ENCODE measurements around the gene IGF2. TPM values are rescaled to one million over a fixed set of nuclear protein-coding genes. Genes with fewer than 3 reads are reported as not detected.

Gene IGF2
- polyA plus RNA-seq, 1 donor from 2014 or later, result not detected

GRCh38 chr11:2116680-2117079, 22.5 kb downstream of the IGF2 start:
- Histone ChIP-seq H3K79me2 (replicated peaks; ENCODE audit: insufficient read depth, low read length) (no peaks in the 10 kb centered on the region), H3K4me2 (ENCODE audit: low read length) (no peak overlapping the region), H3K36me3 (ENCODE audit: insufficient read depth, low read length) (no peaks in the 10 kb centered on the region), H3K9ac (ENCODE audit: low read length) (no peak overlapping the region), H3F3A (ENCODE audit: insufficient read depth, low read length, poor library complexity, severe bottlenecking) (no peaks in the 10 kb centered on the region), H2AFZ (ENCODE audit: low read depth, low read length) (no peak overlapping the region), H3K9me2 (ENCODE audit: insufficient read depth, low read length) (no peaks in the 10 kb centered on the region), H3K27ac (ENCODE audit: low read length) (no peak overlapping the region), H3K27me3 (ENCODE audit: insufficient read depth, low read depth, low read length) (no peaks in the 10 kb centered on the region), H3K4me3 (ENCODE audit: low read length) (no peak overlapping the region), H4K20me1 (ENCODE audit: insufficient read depth) (no peaks in the 10 kb centered on the region), H3K9me3 (ENCODE audit: low read length) (peaks cover 6% of the 10 kb centered on the region)
- TF ChIP-seq POLR2AphosphoS5 (IDR thresholded peaks at IDR 0.05) (no peak), RAD21 (conservative IDR thresholded peaks at IDR 0.05) (no peak), EZH2 (IDR thresholded peaks at IDR 0.05; ENCODE audit: borderline replicate concordance, insufficient read depth, low read length, poor library complexity, severe bottlenecking) (no peak), CTCF (IDR thresholded peaks at IDR 0.05; ENCODE audit: poor library complexity, severe bottlenecking) (no peak), SMC3 (conservative IDR thresholded peaks at IDR 0.05; ENCODE audit: poor library complexity) (no peak), TAF1 (IDR thresholded peaks at IDR 0.05; ENCODE audit: low read depth) (no peak), MXI1 (conservative IDR thresholded peaks at IDR 0.05; ENCODE audit: poor library complexity, severe bottlenecking) (no peak), EP300 (conservative IDR thresholded peaks at IDR 0.05; ENCODE audit: poor library complexity, severe bottlenecking) (no peak)
- TF ChIP-seq, protein P1, sequence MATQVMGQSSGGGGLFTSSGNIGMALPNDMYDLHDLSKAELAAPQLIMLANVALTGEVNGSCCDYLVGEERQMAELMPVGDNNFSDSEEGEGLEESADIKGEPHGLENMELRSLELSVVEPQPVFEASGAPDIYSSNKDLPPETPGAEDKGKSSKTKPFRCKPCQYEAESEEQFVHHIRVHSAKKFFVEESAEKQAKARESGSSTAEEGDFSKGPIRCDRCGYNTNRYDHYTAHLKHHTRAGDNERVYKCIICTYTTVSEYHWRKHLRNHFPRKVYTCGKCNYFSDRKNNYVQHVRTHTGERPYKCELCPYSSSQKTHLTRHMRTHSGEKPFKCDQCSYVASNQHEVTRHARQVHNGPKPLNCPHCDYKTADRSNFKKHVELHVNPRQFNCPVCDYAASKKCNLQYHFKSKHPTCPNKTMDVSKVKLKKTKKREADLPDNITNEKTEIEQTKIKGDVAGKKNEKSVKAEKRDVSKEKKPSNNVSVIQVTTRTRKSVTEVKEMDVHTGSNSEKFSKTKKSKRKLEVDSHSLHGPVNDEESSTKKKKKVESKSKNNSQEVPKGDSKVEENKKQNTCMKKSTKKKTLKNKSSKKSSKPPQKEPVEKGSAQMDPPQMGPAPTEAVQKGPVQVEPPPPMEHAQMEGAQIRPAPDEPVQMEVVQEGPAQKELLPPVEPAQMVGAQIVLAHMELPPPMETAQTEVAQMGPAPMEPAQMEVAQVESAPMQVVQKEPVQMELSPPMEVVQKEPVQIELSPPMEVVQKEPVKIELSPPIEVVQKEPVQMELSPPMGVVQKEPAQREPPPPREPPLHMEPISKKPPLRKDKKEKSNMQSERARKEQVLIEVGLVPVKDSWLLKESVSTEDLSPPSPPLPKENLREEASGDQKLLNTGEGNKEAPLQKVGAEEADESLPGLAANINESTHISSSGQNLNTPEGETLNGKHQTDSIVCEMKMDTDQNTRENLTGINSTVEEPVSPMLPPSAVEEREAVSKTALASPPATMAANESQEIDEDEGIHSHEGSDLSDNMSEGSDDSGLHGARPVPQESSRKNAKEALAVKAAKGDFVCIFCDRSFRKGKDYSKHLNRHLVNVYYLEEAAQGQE (IDR thresholded peaks at IDR 0.05; ENCODE audit: borderline replicate concordance), result no peak

DNA sequence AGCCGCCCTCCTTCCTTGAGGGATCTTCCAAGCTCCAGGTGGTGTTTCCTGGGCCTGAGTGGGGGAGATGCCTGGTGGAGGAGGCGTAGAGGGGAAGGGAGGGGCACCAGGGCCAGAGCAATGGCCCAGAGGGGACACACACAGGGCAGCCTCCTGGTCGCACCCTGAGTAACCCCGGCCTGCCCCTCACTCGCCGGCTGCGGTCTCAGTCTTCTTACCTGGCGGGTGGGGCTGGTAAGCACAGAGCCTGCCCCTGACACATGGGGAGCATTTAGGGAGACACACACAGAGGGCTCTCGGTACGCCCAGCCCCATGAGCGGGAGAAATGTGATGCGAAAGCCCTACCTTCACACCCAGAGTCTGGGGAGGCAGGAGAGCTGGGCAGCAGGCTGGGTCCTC, 23.9 kb downstream of the IGF2 start:
- Histone ChIP-seq H3K4me3 (ENCODE audit: low read length) (no peak overlapping the region), H2AFZ (ENCODE audit: low read depth, low read length) (no peak overlapping the region), H3K9me2 (ENCODE audit: insufficient read depth, low read length) (no peaks in the 10 kb centered on the region), H3K79me2 (replicated peaks; ENCODE audit: insufficient read depth, low read length) (no peaks in the 10 kb centered on the region), H4K20me1 (ENCODE audit: insufficient read depth) (no peaks in the 10 kb centered on the region), H3F3A (ENCODE audit: insufficient read depth, low read length, poor library complexity, severe bottlenecking) (no peaks in the 10 kb centered on the region), H3K27me3 (ENCODE audit: insufficient read depth, low read depth, low read length) (no peaks in the 10 kb centered on the region), H3K36me3 (ENCODE audit: insufficient read depth, low read length) (no peaks in the 10 kb centered on the region), H3K9ac (ENCODE audit: low read length) (no peak overlapping the region), H3K27ac (ENCODE audit: low read length) (no peak overlapping the region), H3K4me2 (ENCODE audit: low read length) (no peak overlapping the region), H3K9me3 (ENCODE audit: low read length) (peaks cover 6% of the 10 kb centered on the region)
- no peak for TF ChIP-seq MXI1 (conservative IDR thresholded peaks at IDR 0.05; ENCODE audit: poor library complexity, severe bottlenecking)
- TF ChIP-seq TAF1 (IDR thresholded peaks at IDR 0.05; ENCODE audit: low read depth), result no peak
- no peak for TF ChIP-seq CTCF (IDR thresholded peaks at IDR 0.05; ENCODE audit: poor library complexity, severe bottlenecking)
- no peak for TF ChIP-seq RAD21 (conservative IDR thresholded peaks at IDR 0.05)
- no peak for TF ChIP-seq SMC3 (conservative IDR thresholded peaks at IDR 0.05; ENCODE audit: poor library complexity)
